ENCODE results near the gene NCAM1.
A peak's percentile ranks its signal among the peaks of the same experiment; 100 is the strongest.

NCAM1 gene

GRCh38 chr11:113138731-113139130 is 177.5 kb downstream of the NCAM1 start:
- no peak for DNase-seq

- no peak for DNase-seq
Measured at GRCh38 chr11:113141010-113141409, 179.8 kb downstream of the NCAM1 start.

GRCh38 chr11:113142508-113142907 is 181.3 kb downstream of the NCAM1 start:
- DNase-seq: no peak

GRCh38 chr11:113147249-113147648 is 186.0 kb downstream of the NCAM1 start:
- DNase-seq: peak; percentile 61

- no peak for DNase-seq
Measured at GRCh38 chr11:113148076-113148475, 186.9 kb downstream of the NCAM1 start.

GRCh38 chr11:113148652-113149051 is 187.4 kb downstream of the NCAM1 start:
- no peak for DNase-seq

- no peak for DNase-seq
Measured at GRCh38 chr11:113151521-113151920, 190.3 kb downstream of the NCAM1 start.

- no peak for DNase-seq
Measured at GRCh38 chr11:113152500-113152899, 191.3 kb downstream of the NCAM1 start.

- DNase-seq: no peak
Measured at GRCh38 chr11:113153847-113154246, 192.6 kb downstream of the NCAM1 start.

- no peak for DNase-seq
Measured at GRCh38 chr11:113159988-113160807, 199.0 kb downstream of the NCAM1 start.

GRCh38 chr11:113160808-113161124 is 199.5 kb downstream of the NCAM1 start:
- DNase-seq: no peak

- no peak for DNase-seq
Measured at GRCh38 chr11:113161711-113162591, 200.7 kb downstream of the NCAM1 start.

GRCh38 chr11:113162592-113162962 is 201.4 kb downstream of the NCAM1 start:
- DNase-seq: peak; percentile 59

GRCh38 chr11:113163291-113164030 is 202.2 kb downstream of the NCAM1 start:
- DNase-seq: no peak

GRCh38 chr11:113166280-113166679 is 205.1 kb downstream of the NCAM1 start:
- DNase-seq: no peak

- DNase-seq: no peak
Measured at GRCh38 chr11:113167599-113167998, 206.4 kb downstream of the NCAM1 start.

- no peak for DNase-seq
Measured at GRCh38 chr11:113168354-113169342, 207.4 kb downstream of the NCAM1 start.

GRCh38 chr11:113172382-113172951 is 211.2 kb downstream of the NCAM1 start:
- DNase-seq: no peak

- no peak for DNase-seq
Measured at GRCh38 chr11:113173126-113173525, 211.9 kb downstream of the NCAM1 start.

GRCh38 chr11:113174882-113175281 is 213.7 kb downstream of the NCAM1 start:
- DNase-seq: no peak

- no peak for DNase-seq
Measured at GRCh38 chr11:113176599-113177360, 215.6 kb downstream of the NCAM1 start.
